Measurements from ENCODE around the gene SLC23A2.

SLC23A2 gene

GRCh38 chr20:4876301-4876700, 125.0 kb downstream of the SLC23A2 start:
- no peak overlapping the region for H3K4me3 ChIP-seq (ENCODE audit: low read depth, low read length)
- TF ChIP-seq CTCF (IDR thresholded peaks at IDR 0.05; ENCODE audit: borderline replicate concordance, insufficient read depth, low read depth, low read length), result no peak

- TF ChIP-seq CTCF (IDR thresholded peaks at IDR 0.05; ENCODE audit: borderline replicate concordance, insufficient read depth, low read depth, low read length), result no peak
Observed at GRCh38 chr20:4875578-4876067, 125.7 kb downstream of the SLC23A2 start.

GRCh38 chr20:4873396-4873795, 127.9 kb downstream of the SLC23A2 start:
- no peak overlapping the region for H3K4me3 ChIP-seq (ENCODE audit: low read depth, low read length)
- TF ChIP-seq CTCF (IDR thresholded peaks at IDR 0.05; ENCODE audit: borderline replicate concordance, insufficient read depth, low read depth, low read length), result no peak

More at GRCh38 chr20:4875578-4876067, 125.7 kb downstream of the SLC23A2 start:
- H3K4me3 ChIP-seq (ENCODE audit: low read depth, low read length), result no peak overlapping the region

- no peak for TF ChIP-seq CTCF (IDR thresholded peaks at IDR 0.05; ENCODE audit: borderline replicate concordance, insufficient read depth, low read depth, low read length)
- no peak overlapping the region for H3K4me3 ChIP-seq (ENCODE audit: low read depth, low read length)
Observed at GRCh38 chr20:4871486-4871885, 129.8 kb downstream of the SLC23A2 start.

GRCh38 chr20:4870906-4871305, 130.4 kb downstream of the SLC23A2 start:
- no peak for TF ChIP-seq CTCF (IDR thresholded peaks at IDR 0.05; ENCODE audit: borderline replicate concordance, insufficient read depth, low read depth, low read length)
- no peak overlapping the region for H3K4me3 ChIP-seq (ENCODE audit: low read depth, low read length)

GRCh38 chr20:4869290-4870193, 131.8 kb downstream of the SLC23A2 start:
- no peak for TF ChIP-seq CTCF (IDR thresholded peaks at IDR 0.05; ENCODE audit: borderline replicate concordance, insufficient read depth, low read depth, low read length)
- H3K4me3 ChIP-seq (ENCODE audit: low read depth, low read length), result no peak overlapping the region

- no peak for TF ChIP-seq CTCF (IDR thresholded peaks at IDR 0.05; ENCODE audit: borderline replicate concordance, insufficient read depth, low read depth, low read length)
- no peak overlapping the region for H3K4me3 ChIP-seq (ENCODE audit: low read depth, low read length)
Observed at GRCh38 chr20:4867051-4867450, 134.3 kb downstream of the SLC23A2 start.
